HEK293T (cell line): ENCODE measurements around the gene OSBPL7.

Experiments used
- ARNT ChIP-seq: fragments of 450-650 bp; IDR thresholded peaks from 2 replicates; pipeline ENCODE4 v1.6.1; 2017; ENCODE audit warnings: mild to moderate bottlenecking
- SUZ12 ChIP-seq: fragments of 450-650 bp; IDR thresholded peaks from 2 replicates; pipeline ENCODE4 v1.6.1; 2016; ENCODE audit warnings: mild to moderate bottlenecking

GRCh38 chr17:47850692-47851573, 29.3 kb upstream of the OSBPL7 start, which contains the start of gene SP6:
- TF ChIP-seq SUZ12 (no peak), ARNT (no peak)
